ENCODE results near the gene AGER.

DNA sequence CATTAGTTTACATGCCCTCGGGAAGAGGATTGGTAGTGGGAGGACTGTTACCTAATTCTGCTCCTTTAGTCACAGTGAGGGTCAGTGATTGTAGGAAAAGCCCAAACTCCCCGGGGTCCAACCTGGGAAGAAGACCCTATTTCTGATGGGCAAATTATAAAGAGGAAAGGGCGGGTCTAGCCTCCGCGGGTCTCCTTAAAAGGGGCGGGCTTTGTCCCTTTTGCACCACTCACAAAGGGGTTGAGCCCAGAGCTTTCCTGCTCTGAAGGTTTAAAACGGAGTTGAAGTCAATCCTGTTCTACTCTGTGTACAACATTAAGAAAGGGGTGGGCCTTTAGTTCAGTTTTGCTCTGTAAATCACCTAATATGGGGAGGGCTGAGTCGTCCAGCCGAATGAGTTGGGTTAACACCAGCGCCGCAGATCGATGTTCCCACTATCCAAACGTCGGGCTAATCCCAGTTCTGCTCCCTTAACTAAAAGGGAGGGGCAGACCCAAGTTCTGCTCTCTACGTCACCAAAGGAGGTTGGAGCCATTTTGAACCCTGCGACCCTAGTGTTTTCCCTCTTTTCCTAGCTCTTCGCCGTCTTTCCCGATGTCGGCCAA, 6.8 kb downstream of the AGER start:
- no peak for TF ChIP-seq EZH2 (IDR thresholded peaks at IDR 0.05; ENCODE audit: low read length, missing control alignments)
- TF ChIP-seq, protein P1, sequence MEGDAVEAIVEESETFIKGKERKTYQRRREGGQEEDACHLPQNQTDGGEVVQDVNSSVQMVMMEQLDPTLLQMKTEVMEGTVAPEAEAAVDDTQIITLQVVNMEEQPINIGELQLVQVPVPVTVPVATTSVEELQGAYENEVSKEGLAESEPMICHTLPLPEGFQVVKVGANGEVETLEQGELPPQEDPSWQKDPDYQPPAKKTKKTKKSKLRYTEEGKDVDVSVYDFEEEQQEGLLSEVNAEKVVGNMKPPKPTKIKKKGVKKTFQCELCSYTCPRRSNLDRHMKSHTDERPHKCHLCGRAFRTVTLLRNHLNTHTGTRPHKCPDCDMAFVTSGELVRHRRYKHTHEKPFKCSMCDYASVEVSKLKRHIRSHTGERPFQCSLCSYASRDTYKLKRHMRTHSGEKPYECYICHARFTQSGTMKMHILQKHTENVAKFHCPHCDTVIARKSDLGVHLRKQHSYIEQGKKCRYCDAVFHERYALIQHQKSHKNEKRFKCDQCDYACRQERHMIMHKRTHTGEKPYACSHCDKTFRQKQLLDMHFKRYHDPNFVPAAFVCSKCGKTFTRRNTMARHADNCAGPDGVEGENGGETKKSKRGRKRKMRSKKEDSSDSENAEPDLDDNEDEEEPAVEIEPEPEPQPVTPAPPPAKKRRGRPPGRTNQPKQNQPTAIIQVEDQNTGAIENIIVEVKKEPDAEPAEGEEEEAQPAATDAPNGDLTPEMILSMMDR (conservative IDR thresholded peaks at IDR 0.05 in 1 of 2, IDR thresholded peaks at IDR 0.05 in 1 of 2; ENCODE audit: low read depth in 1 of 2, low read length in 2 of 2): no peak
